Measurements from ENCODE around the gene VPS37B. TPM values are rescaled to one million over a fixed set of nuclear protein-coding genes. Genes with fewer than 3 reads are reported as not detected.

The VPS37B gene
- total RNA-seq (10 to 100 TPM; 17.6 to 33.2 (median 19.8) TPM), polyA plus RNA-seq (10 to 100 TPM; 16.4 to 26.7 TPM)
- long read RNA-seq, donor 1, transcript VPS37B-201 (4 exons, 3,028 nt), result major isoform, 23 of 56 reads
- long read RNA-seq, donor 1, partial matches to known transcripts, result 2 of 56 reads
- long read RNA-seq, donor 1, other reads (novel, unspliced or antisense), result 31 of 56 reads
- long read RNA-seq, donor 2, transcript VPS37B-201 (4 exons, 3,028 nt), result major isoform, 14 of 34 reads
- long read RNA-seq, donor 2, partial matches to known transcripts, result 0 of 34 reads
- long read RNA-seq, donor 2, other reads (novel, unspliced or antisense), result 20 of 34 reads
- long read RNA-seq, donor 3, transcript VPS37B-201 (4 exons, 3,028 nt), result major isoform, 9 of 38 reads
- long read RNA-seq, donor 3, partial matches to known transcripts, result 1 of 38 reads
- long read RNA-seq, donor 3, other reads (novel, unspliced or antisense), result 28 of 38 reads

GRCh38 chr12:122895704-122896636 lies at the start of gene VPS37B:
Gene VPS37B, minus strand, starts transcription at chr12:122896124. Its CDS starts 62 bp downstream, at chr12:122896062.
- ATAC-seq (peak; percentile 80 to 92 (median 86)), DNase-seq (peak; percentile 83 to 87)
- WGBS, 2 donors, result 5 to 8% methylated on average over 81 of the region's 81 CpGs
- peak within 1 kb of the TSS; percentile 14 to 94 (median 89) for H3K27ac ChIP-seq
- TF ChIP-seq CTCF (IDR thresholded peaks at IDR 0.05), result peak in 1 of 9 donors; percentile 13
- intact Hi-C loops (cut with DNase I), result loop anchor here in 2 of 10 donors (5.0 kb wide), 2 partner anchors 34 to 56 kb away; no protein-coding TSS in a partner anchor
- peaks cover 0 to 8% (median 0%) of the 10 kb centered on the region in 11 donors for H3K9me3 ChIP-seq
- peak within 1 kb of the TSS; percentile 49 to 90 (median 76) for H3K4me3 ChIP-seq
- H3K4me1 ChIP-seq, result peaks cover 5 to 66% (median 44%) of the 10 kb centered on the region in 9 donors
- no peaks in the 10 kb centered on the region for H3K27me3 ChIP-seq
- H3K36me3 ChIP-seq, result no peaks in the 10 kb centered on the region

- no peak for ATAC-seq
- Histone ChIP-seq H3K4me1 (peaks cover 7 to 64% (median 50%) of the 10 kb centered on the region in 9 donors), H3K27ac (peak overlapping the region in 6 of 10 donors; percentile 28 to 91 (median 83)), H3K36me3 (peaks cover 0 to 28% (median 0%) of the 10 kb centered on the region in 9 donors), H3K9me3 (no peaks in the 10 kb centered on the region), H3K4me3 (no peak overlapping the region), H3K27me3 (no peaks in the 10 kb centered on the region)
- WGBS, 2 donors, result 68 to 76% methylated on average over 14 of the region's 14 CpGs
- no peak for DNase-seq
- TF ChIP-seq CTCF (IDR thresholded peaks at IDR 0.05), result no peak
- intact Hi-C loops (cut with DNase I), result loop anchor here in 2 of 10 donors (5.0 kb wide), 2 partner anchors 148 to 153 kb away; no protein-coding TSS in a partner anchor
Observed at GRCh38 chr12:122944605-122945592, 49.0 kb upstream of the VPS37B start.

- DNase-seq (peak in 1 of 2 donors; percentile 68), ATAC-seq (peak in 7 of 8 donors; percentile 14 to 78 (median 60))
- WGBS, 2 donors, result 54 to 64% methylated on average over 13 of the region's 13 CpGs
- peaks cover 0 to 34% (median 0%) of the 10 kb centered on the region in 9 donors for H3K36me3 ChIP-seq
- no peaks in the 10 kb centered on the region for H3K27me3 ChIP-seq
- intact Hi-C loops (cut with DNase I), result no loop called here
- TF ChIP-seq CTCF (IDR thresholded peaks at IDR 0.05), result no peak
- H3K27ac ChIP-seq, result peak overlapping the region; percentile 28 to 91 (median 76)
- peaks cover 7 to 64% (median 50%) of the 10 kb centered on the region in 9 donors for H3K4me1 ChIP-seq
- H3K9me3 ChIP-seq, result no peaks in the 10 kb centered on the region
- peak overlapping the region in 5 of 10 donors; percentile 6 to 27 (median 13) for H3K4me3 ChIP-seq
Observed at GRCh38 chr12:122943196-122943595, 47.3 kb upstream of the VPS37B start.

Measured in heart right ventricle (tissue), 16 donors.